Measurements from ENCODE around the gene PTCH1.

Gene PTCH1

GRCh38 chr9:95497772-95498171, 19.0 kb downstream of the PTCH1 start:
- DNase-seq = no peak

GRCh38 chr9:95496687-95497086, 20.1 kb downstream of the PTCH1 start:
- no peak for DNase-seq

GRCh38 chr9:95495961-95496360, 20.8 kb downstream of the PTCH1 start:
- peak; percentile 96 for DNase-seq

GRCh38 chr9:95495529-95495928, 21.2 kb downstream of the PTCH1 start:
- no peak for DNase-seq

- DNase-seq = peak; percentile 96
Observed at GRCh38 chr9:95494416-95495371, 22.1 kb downstream of the PTCH1 start.

- peak; percentile 95 for DNase-seq
Observed at GRCh38 chr9:95494022-95494415, 22.8 kb downstream of the PTCH1 start.

GRCh38 chr9:95493402-95493801, 23.4 kb downstream of the PTCH1 start:
- DNase-seq = no peak

GRCh38 chr9:95491543-95492320, 25.0 kb downstream of the PTCH1 start:
- no peak for DNase-seq

GRCh38 chr9:95488954-95489353, 27.8 kb downstream of the PTCH1 start:
- no peak for DNase-seq

- DNase-seq = peak; percentile 29
Observed at GRCh38 chr9:95486318-95486717, 30.5 kb downstream of the PTCH1 start.

GRCh38 chr9:95484225-95484624, 32.5 kb downstream of the PTCH1 start:
- no peak for DNase-seq

- no peak for DNase-seq
Observed at GRCh38 chr9:95483431-95483830, 33.3 kb downstream of the PTCH1 start.

- no peak for DNase-seq
Observed at GRCh38 chr9:95482621-95483020, 34.1 kb downstream of the PTCH1 start.

- DNase-seq = no peak
Observed at GRCh38 chr9:95481000-95481399, 35.8 kb downstream of the PTCH1 start.

GRCh38 chr9:95480346-95480745, 36.4 kb downstream of the PTCH1 start:
- DNase-seq = no peak

GRCh38 chr9:95479330-95479729, 37.4 kb downstream of the PTCH1 start:
- no peak for DNase-seq

- no peak for DNase-seq
Observed at GRCh38 chr9:95478335-95478734, 38.4 kb downstream of the PTCH1 start.

- no peak for DNase-seq
Observed at GRCh38 chr9:95477885-95478284, 38.9 kb downstream of the PTCH1 start.

- no peak for DNase-seq
Observed at GRCh38 chr9:95477441-95477840, 39.3 kb downstream of the PTCH1 start.

- DNase-seq = no peak
Observed at GRCh38 chr9:95468791-95469190, 48.0 kb downstream of the PTCH1 start.

GRCh38 chr9:95465115-95465514, 51.7 kb downstream of the PTCH1 start:
- no peak for DNase-seq

- no peak for DNase-seq
Observed at GRCh38 chr9:95463148-95464060, 53.4 kb downstream of the PTCH1 start.

Measured in NCI-H69 (cell line).